GM23338 (cell line): ENCODE data around the gene STK17A. TPM values are rescaled to one million over a fixed set of nuclear protein-coding genes. Genes with fewer than 3 reads are reported as not detected.

Experiments used
- ATAC-seq: fragments of 200-7000 bp; cut with Tn5 transposase; 3 replicates; pipeline ENCODE4 v1.9.1; 2020
- DNase-seq: peaks from one replicate; pipeline ENCODE4 v3.0.0-alpha.2; 2015; ENCODE audit warnings: low spot score
- H2AFZ ChIP-seq: fragments of 200-600 bp; sonication (generic); 2 replicates; pipeline ENCODE4 v1.8.0; 2016; ENCODE audit warnings: antibody characterized with exemption, mild to moderate bottlenecking, moderate library complexity
- H3F3A ChIP-seq: fragments of 200-600 bp; sonication (generic); replicated peaks from 2 replicates; pipeline ENCODE4 v1.8.0; 2017; ENCODE audit warnings: antibody characterized with exemption, mixed run types, low read depth
- H3K27ac ChIP-seq: fragments of 200-600 bp; sonication (generic); 2 replicates; pipeline ENCODE4 v1.6.1; 2016; ENCODE audit warnings: low read depth
- H3K27me3 ChIP-seq: fragments of 200-600 bp; sonication (generic); 2 replicates; pipeline ENCODE4 v1.8.0; 2016; ENCODE audit warnings: mild to moderate bottlenecking, mixed run types, moderate library complexity; ENCODE audit not compliant: insufficient read depth
- H3K36me3 ChIP-seq: fragments of 200-600 bp; sonication (generic); 2 replicates; pipeline ENCODE4 v1.8.0; 2016; ENCODE audit warnings: mild to moderate bottlenecking; ENCODE audit not compliant: insufficient read depth
- H3K4me1 ChIP-seq: fragments of 200-600 bp; sonication (generic); 2 replicates; pipeline ENCODE4 v1.8.0; 2016; ENCODE audit warnings: mild to moderate bottlenecking, moderate library complexity; ENCODE audit not compliant: insufficient read depth
- H3K4me2 ChIP-seq: fragments of 200-600 bp; sonication (generic); 2 replicates; pipeline ENCODE4 v1.7.1; 2017; ENCODE audit warnings: mixed run types
- H3K4me3 ChIP-seq: fragments of 200-600 bp; sonication (generic); 2 replicates; pipeline ENCODE4 v1.6.1; 2016; ENCODE audit warnings: mixed run types
- H3K79me2 ChIP-seq: fragments of 200-600 bp; sonication (generic); replicated peaks from 2 replicates; pipeline ENCODE4 v1.8.0; 2017; ENCODE audit warnings: mild to moderate bottlenecking; ENCODE audit not compliant: insufficient read depth
- H3K9me2 ChIP-seq: fragments of 200-600 bp; sonication (generic); 2 replicates; pipeline ENCODE4 v1.8.0; 2017; ENCODE audit not compliant: insufficient read depth
- H4K20me1 ChIP-seq: fragments of 200-600 bp; sonication (generic); replicated peaks from 2 replicates; pipeline ENCODE4 v1.8.0; 2017; ENCODE audit warnings: mild to moderate bottlenecking; ENCODE audit not compliant: insufficient read depth
- H3K27ac Mint-ChIP-seq: 2 replicates; pipeline ENCODE4 v1.8.0; 2020; ENCODE audit warnings: inconsistent platforms, mild to moderate bottlenecking, moderate library complexity, mixed read lengths
- H3K27me3 Mint-ChIP-seq: 3 replicates; pipeline ENCODE4 v1.8.0; 2022; ENCODE audit warnings: low read depth, mild to moderate bottlenecking, moderate library complexity, mixed read lengths, inconsistent platforms; ENCODE audit not compliant: insufficient read depth, poor library complexity
- H3K36me3 Mint-ChIP-seq: 3 replicates; pipeline ENCODE4 v1.8.0; 2021; ENCODE audit warnings: low read depth, mild to moderate bottlenecking, inconsistent platforms, moderate library complexity, mixed read lengths
- H3K4me1 Mint-ChIP-seq: 3 replicates; pipeline ENCODE4 v1.8.0; 2020; ENCODE audit warnings: mild to moderate bottlenecking, inconsistent platforms, mixed read lengths
- H3K4me3 Mint-ChIP-seq: 3 replicates; pipeline ENCODE4 v1.8.0; 2021; ENCODE audit warnings: moderate library complexity, mild to moderate bottlenecking, inconsistent platforms, mixed read lengths
- H3K9me3 Mint-ChIP-seq: 3 replicates; pipeline ENCODE4 v1.8.0; 2020; ENCODE audit warnings: moderate library complexity, mild to moderate bottlenecking, inconsistent platforms, mixed read lengths
- EZH2 ChIP-seq: fragments of 200-600 bp; sonication (generic); IDR thresholded peaks from one replicate; pipeline ENCODE4 v1.8.0; 2017; ENCODE audit warnings: antibody characterized with exemption, mild to moderate bottlenecking, low read depth; ENCODE audit not compliant: unreplicated experiment
- EZH2phosphoT487 ChIP-seq: fragments of 200-600 bp; sonication (generic); IDR thresholded peaks from one replicate; pipeline ENCODE4 v1.8.1; 2018; ENCODE audit warnings: antibody characterized with exemption; ENCODE audit not compliant: unreplicated experiment
- JUNB ChIP-seq: IDR thresholded peaks from one replicate; pipeline ENCODE4 v1.6.1; 2016; ENCODE audit warnings: antibody characterized with exemption; ENCODE audit not compliant: unreplicated experiment
- POLR2AphosphoS5 ChIP-seq: IDR thresholded peaks from 2 replicates; pipeline ENCODE4 v1.6.1; 2016; ENCODE audit warnings: antibody characterized with exemption, low read depth
- REST ChIP-seq: IDR thresholded peaks from one replicate; pipeline ENCODE4 v1.6.1; 2018; ENCODE audit warnings: antibody characterized with exemption; ENCODE audit not compliant: unreplicated experiment
- STAT1 ChIP-seq: IDR thresholded peaks from one replicate; pipeline ENCODE4 v1.6.1; 2016; ENCODE audit warnings: antibody characterized with exemption; ENCODE audit not compliant: unreplicated experiment
- ZNF331 ChIP-seq: fragments of 250-450 bp; sonication (Bioruptor Pico); IDR thresholded peaks from 2 replicates; pipeline ENCODE4 v1.5.0; 2020; ENCODE audit warnings: low read depth, mild to moderate bottlenecking, moderate library complexity
- polyA plus RNA-seq: library from polyadenylated mRNA; unstranded; fragments of >200 nt; fragmentation: Nextera tagmentation; extraction: Ambion mirVana; gene quantifications from 2 replicates; pipeline ENCODE4 v1.2.1, GENCODE V29; 2016
- total RNA-seq: library from RNA; depleted of rRNA; stranded (reverse); fragments of >200 nt; shearing (Covaris generic); gene quantifications from 2 replicates; pipeline ENCODE4 v1.2.3, GENCODE V29; 2014
- TF ChIP-seq, protein P1 (sequence below): IDR thresholded peaks from 2 replicates; pipeline ENCODE4 v1.6.1; 2016; ENCODE audit warnings: antibody characterized with exemption

The STK17A gene
- total and polyA plus RNA-seq, 2 experiments from 2014 or later = 21.2 to 21.8 TPM

GRCh38 chr7:43609097-43609496 lies 26.2 kb downstream of the STK17A start:
- no peak; the same call in 2 of the 3 replicates for ATAC-seq
- H4K20me1 ChIP-seq = no peaks in the 10 kb centered on the region
- H3K4me3 Mint-ChIP-seq = no peak overlapping the region

GRCh38 chr7:43612128-43612527 lies 29.2 kb downstream of the STK17A start:
- H2AFZ ChIP-seq = no peak overlapping the region
- no peaks in the 10 kb centered on the region for H3K9me2 ChIP-seq
- no peaks in the 10 kb centered on the region for H3K79me2 ChIP-seq
- no peak for DNase-seq
- no peaks in the 10 kb centered on the region for H3K4me1 ChIP-seq
- H3K36me3 Mint-ChIP-seq = peaks cover 17% of the 10 kb centered on the region
- no peak for ATAC-seq
- H4K20me1 ChIP-seq = no peaks in the 10 kb centered on the region
- H3K4me3 Mint-ChIP-seq = no peak overlapping the region
- no peaks in the 10 kb centered on the region for H3F3A ChIP-seq
- peaks cover 6% of the 10 kb centered on the region; the same call in 2 of the 3 replicates for H3K4me1 Mint-ChIP-seq
- no peaks in the 10 kb centered on the region for H3K36me3 ChIP-seq
- H3K27me3 ChIP-seq = no peaks in the 10 kb centered on the region
- H3K9me3 Mint-ChIP-seq = no peaks in the 10 kb centered on the region
- H3K4me3 ChIP-seq = no peak overlapping the region
- no peak overlapping the region for H3K27ac Mint-ChIP-seq
- H3K27ac ChIP-seq = no peak overlapping the region
- no peak overlapping the region for H3K4me2 ChIP-seq
- H3K27me3 Mint-ChIP-seq = peaks cover 5% of the 10 kb centered on the region
- TF ChIP-seq EZH2 (no peak), STAT1 (no peak), EZH2phosphoT487 (no peak), JUNB (no peak), ZNF331 (CRISPR knock-in tag) (no peak)
- TF ChIP-seq, protein P1, sequence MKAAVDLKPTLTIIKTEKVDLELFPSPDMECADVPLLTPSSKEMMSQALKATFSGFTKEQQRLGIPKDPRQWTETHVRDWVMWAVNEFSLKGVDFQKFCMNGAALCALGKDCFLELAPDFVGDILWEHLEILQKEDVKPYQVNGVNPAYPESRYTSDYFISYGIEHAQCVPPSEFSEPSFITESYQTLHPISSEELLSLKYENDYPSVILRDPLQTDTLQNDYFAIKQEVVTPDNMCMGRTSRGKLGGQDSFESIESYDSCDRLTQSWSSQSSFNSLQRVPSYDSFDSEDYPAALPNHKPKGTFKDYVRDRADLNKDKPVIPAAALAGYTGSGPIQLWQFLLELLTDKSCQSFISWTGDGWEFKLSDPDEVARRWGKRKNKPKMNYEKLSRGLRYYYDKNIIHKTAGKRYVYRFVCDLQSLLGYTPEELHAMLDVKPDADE = no peak

More at GRCh38 chr7:43609097-43609496, 26.2 kb downstream of the STK17A start:
- no peak overlapping the region for H2AFZ ChIP-seq
- peaks cover 18% of the 10 kb centered on the region for H3K36me3 Mint-ChIP-seq
- no peaks in the 10 kb centered on the region for H3K9me2 ChIP-seq
- H3K27me3 Mint-ChIP-seq = no peaks in the 10 kb centered on the region
- no peak for DNase-seq
- H3F3A ChIP-seq = no peaks in the 10 kb centered on the region
- H3K36me3 ChIP-seq = no peaks in the 10 kb centered on the region
- no peaks in the 10 kb centered on the region for H3K9me3 Mint-ChIP-seq
- no peaks in the 10 kb centered on the region; the same call in 1 of the 2 replicates for H3K79me2 ChIP-seq
- H3K4me1 ChIP-seq = no peaks in the 10 kb centered on the region
- H3K4me3 ChIP-seq = no peak overlapping the region
- H3K27ac ChIP-seq = no peak overlapping the region
- no peaks in the 10 kb centered on the region for H3K27me3 ChIP-seq
- H3K4me1 Mint-ChIP-seq = peaks cover 6% of the 10 kb centered on the region; the same call in 2 of the 3 replicates
- TF ChIP-seq POLR2AphosphoS5 = no peak
- TF ChIP-seq REST = peak; percentile 34
- H3K27ac Mint-ChIP-seq = no peak overlapping the region
- no peak overlapping the region for H3K4me2 ChIP-seq
